GM12878 (cell line): ENCODE measurements around the gene BCAS2. TPM values are rescaled to one million over a fixed set of nuclear protein-coding genes. Genes with fewer than 3 reads are reported as not detected.

Experiments
- ATAC-seq: fragments of 200-7000 bp; cut with Tn5 transposase; 3 replicates; pipeline ENCODE4 v1.9.1; 2020; ENCODE audit warnings: mild to moderate bottlenecking, moderate library complexity
- BruUV-seq: library from RNA; stranded (reverse); fragments of 400-500 nt; replicated peaks from 2 replicates; lab custom pipeline; 2021; lab: Mats Ljungman, UMichigan
- CTCF ChIA-PET: fragments of 300-600 bp; sonication (Branson Sonifier 250); formaldehyde crosslinking; extraction: SDS; loops from one replicate; lab custom pipeline; 2021; ENCODE audit warnings: inconsistent platforms; lab: Yijun Ruan, JAX
- POLR2A ChIA-PET: fragments of 350-600 bp; formaldehyde crosslinking; extraction: SDS; loops from one replicate; lab custom pipeline; 2021; ENCODE audit warnings: inconsistent platforms; lab: Charles Lee
- RAD21 ChIA-PET: fragments of 300-600 bp; sonication (Branson Sonifier 250); formaldehyde crosslinking; loops from one replicate; lab custom pipeline; 2023; ENCODE audit warnings: antibody characterized with exemption; ENCODE audit not compliant: unreplicated experiment; lab: Charles Lee
- SMC1A ChIA-PET: fragments of 300-600 bp; sonication (Branson Sonifier 250); formaldehyde crosslinking; loops from one replicate; lab custom pipeline; 2023; ENCODE audit not compliant: unreplicated experiment, uncharacterized antibody; lab: Charles Lee
- DNase-seq: peaks from one replicate; pipeline ENCODE4 v3.0.0-alpha.2; 2011; ENCODE audit warnings: low read depth, low spot score
- FAIRE-seq: peaks from 3 replicates; lab custom pipeline; 2011; peaks lifted over from hg19 to GRCh38; lab: Jason Lieb, UNC
- H2AFZ ChIP-seq: 2 replicates; pipeline ENCODE4 v1.6.0; 2011; ENCODE audit warnings: low read depth, low read length, control low read depth; ENCODE audit not compliant: control insufficient read depth
- H3K27ac ChIP-seq: 2 replicates; pipeline ENCODE4 v1.5.1; 2011; ENCODE audit warnings: control low read depth; ENCODE audit not compliant: control insufficient read depth, insufficient read depth
- H3K27me3 ChIP-seq, 2 experiments: replicated peaks in 1 of 2; 2 replicates each; pipeline versions ENCODE4 v1.6.0 to v1.6.1; 2011; ENCODE audit warnings: low read length in 1 of 2; ENCODE audit not compliant: control insufficient read depth in 2 of 2, insufficient read depth in 2 of 2
- H3K36me3 ChIP-seq, 2 experiments: 2 replicates each; pipeline ENCODE4 v1.5.1; 2011; ENCODE audit warnings: low read length in 1 of 2; ENCODE audit not compliant: control insufficient read depth in 2 of 2, insufficient read depth in 2 of 2
- H3K4me1 ChIP-seq: 2 replicates; pipeline ENCODE4 v1.6.1; 2011; ENCODE audit warnings: mild to moderate bottlenecking, low read length, moderate library complexity, mixed read lengths; ENCODE audit not compliant: control insufficient read depth, insufficient read depth
- H3K4me2 ChIP-seq: 2 replicates; pipeline ENCODE4 v1.6.0; 2011; ENCODE audit warnings: control low read depth; ENCODE audit not compliant: control insufficient read depth, insufficient read depth
- H3K4me3 ChIP-seq: fragments of 200-600 bp; sonication (generic); 2 replicates; pipeline ENCODE4 v1.5.1; 2016
- H3K79me2 ChIP-seq: 2 replicates; pipeline ENCODE4 v1.6.0; 2011; ENCODE audit warnings: low read length; ENCODE audit not compliant: control insufficient read depth, insufficient read depth
- H3K9ac ChIP-seq: 2 replicates; pipeline ENCODE4 v1.8.0; 2011; ENCODE audit warnings: low read length, control low read depth, mixed read lengths; ENCODE audit not compliant: control insufficient read depth, insufficient read depth
- H3K9me3 ChIP-seq: replicated peaks from 3 replicates; pipeline ENCODE4 v1.5.1; 2011; ENCODE audit warnings: mild to moderate bottlenecking, low read length; ENCODE audit not compliant: control insufficient read depth, insufficient read depth
- H4K20me1 ChIP-seq: 2 replicates; pipeline ENCODE4 v1.6.0; 2011; ENCODE audit not compliant: control insufficient read depth, insufficient read depth
- EGR1 ChIP-seq, 2 experiments: IDR thresholded peaks; 1 replicate in 1 of 2; 2 replicates in 1 of 2; pipeline ENCODE4 v1.6.1; 2011 to 2012; ENCODE audit warnings: low read depth in 2 of 2, low read length in 2 of 2, borderline replicate concordance in 1 of 2, mild to moderate bottlenecking in 1 of 2, moderate library complexity in 1 of 2
- EP300 ChIP-seq, 2 experiments: fragments of 150-350 bp in 1 of 2; IDR thresholded peaks; 2 replicates each; pipeline ENCODE4 v1.6.1; 2011 to 2012; ENCODE audit warnings: low read depth in 2 of 2, low read length in 2 of 2, borderline replicate concordance in 1 of 2, improper control_type of control experiment in 1 of 2, inconsistent platforms in 1 of 2; ENCODE audit not compliant: control insufficient read depth in 1 of 2
- ETV6 ChIP-seq, 2 experiments: fragments of 450-650 bp in 1 of 2; IDR thresholded peaks in 1 of 2; conservative IDR thresholded peaks in 1 of 2; 2 replicates each; pipeline ENCODE4 v1.6.1; 2014; ENCODE audit warnings: antibody characterized with exemption in 1 of 2, borderline replicate concordance in 1 of 2, low read depth in 1 of 2, mild to moderate bottlenecking in 1 of 2, moderate library complexity in 1 of 2
- HDAC6 ChIP-seq: fragments of 200-600 bp; sonication (generic); IDR thresholded peaks from one replicate; pipeline ENCODE4 v1.8.0; 2017; ENCODE audit warnings: antibody characterized with exemption; ENCODE audit not compliant: unreplicated experiment
- LARP7 ChIP-seq: fragments of 450-650 bp; IDR thresholded peaks from 2 replicates; pipeline ENCODE4 v1.6.1; 2017; ENCODE audit warnings: mild to moderate bottlenecking
- NFXL1 ChIP-seq: fragments of 450-650 bp; IDR thresholded peaks from 2 replicates; pipeline ENCODE4 v1.6.1; 2017; ENCODE audit warnings: antibody characterized with exemption, mild to moderate bottlenecking, borderline replicate concordance
- NFYB ChIP-seq: IDR thresholded peaks from 2 replicates; pipeline ENCODE4 v1.6.1; 2011; ENCODE audit warnings: low read depth, mild to moderate bottlenecking, low read length, improper control_type of control experiment, moderate library complexity; ENCODE audit not compliant: insufficient read depth
- NR2C2 ChIP-seq: IDR thresholded peaks from 2 replicates; pipeline ENCODE4 v1.6.1; 2011; ENCODE audit warnings: borderline replicate concordance, low read depth; ENCODE audit not compliant: control insufficient read depth, insufficient read length
- SMC3 ChIP-seq: IDR thresholded peaks from 2 replicates; pipeline ENCODE4 v1.6.1; 2011; ENCODE audit warnings: low read length, improper control_type of control experiment, borderline replicate concordance
- TARDBP ChIP-seq: IDR thresholded peaks from 2 replicates; pipeline ENCODE4 v1.6.1; 2016; ENCODE audit warnings: borderline replicate concordance
- TBL1XR1 ChIP-seq: IDR thresholded peaks from 2 replicates; pipeline ENCODE4 v1.6.1; 2012; ENCODE audit warnings: low read depth, low read length, improper control_type of control experiment
- WGBS: methylation state at CpG from one replicate; pipeline ENCODE4 v1.1.6; 2016; ENCODE audit warnings: low lambda C conversion rate; ENCODE audit not compliant: insufficient replicate concordance, insufficient coverage; ENCODE audit errors: missing lambda C conversion rate; 5-methylcytosine and 5-hydroxymethylcytosine counted together
- in situ Hi-C: fragments of 300-500 bp; cut with MboI; formaldehyde crosslinking; loops from 9 replicates; pipeline ENCODE4 v1.14.3; 2018; ENCODE audit warnings: mixed read lengths
- intact Hi-C: fragments of 100-400 bp; cut with micrococcal nuclease; formaldehyde crosslinking; loops from one replicate; pipeline ENCODE4 v1.14.2; 2022; ENCODE audit not compliant: unreplicated experiment
- polyA plus RNA-seq, 11 experiments: library from polyadenylated mRNA; depleted of rRNA in 4 of 11; unstranded in 6 of 11; stranded (reverse) in 5 of 11; fragments of >200 nt; fragmentation: Nextera tagmentation in 4 of 11; fragmentation: Illumina TruSeq in 1 of 11; extraction: Ambion mirVana in 4 of 11; extraction: Trizol in 1 of 11; gene quantifications; 1 replicate in 1 of 11; 2 replicates in 10 of 11; pipeline versions ENCODE4 v1.2.1 to v1.2.3, GENCODE V29; 2011 to 2016; ENCODE audit warnings: inconsistent platforms in 2 of 11, missing spikeins in 2 of 11, low read depth in 1 of 11
- total RNA-seq, 4 experiments: library from RNA; depleted of rRNA in 3 of 4; stranded (reverse); fragments of >200 nt in 3 of 4; fragmentation: Illumina TruSeq in 1 of 4; extraction: Trizol in 1 of 4; gene quantifications; 2 replicates each; pipeline versions ENCODE4 v1.2.1 to v1.2.3, GENCODE V29; 2013 to 2021
- TF ChIP-seq, protein P1 (sequence below): fragments of 450-650 bp; formaldehyde crosslinking; IDR thresholded peaks from 2 replicates; pipeline ENCODE4 v1.5.0; 2022; ENCODE audit warnings: mild to moderate bottlenecking, missing genetic modification characterization
- TF ChIP-seq, protein P2 (sequence below): fragments of 450-650 bp; IDR thresholded peaks from 2 replicates; pipeline ENCODE4 v1.6.1; 2017; ENCODE audit warnings: mild to moderate bottlenecking

The BCAS2 gene
- total and polyA plus RNA-seq, 10 of the 15 experiments (the other 5 are each of a cell fraction or from before 2014, with no cell fraction given), result 37.3 to 129 (median 60.7) TPM

DNA sequence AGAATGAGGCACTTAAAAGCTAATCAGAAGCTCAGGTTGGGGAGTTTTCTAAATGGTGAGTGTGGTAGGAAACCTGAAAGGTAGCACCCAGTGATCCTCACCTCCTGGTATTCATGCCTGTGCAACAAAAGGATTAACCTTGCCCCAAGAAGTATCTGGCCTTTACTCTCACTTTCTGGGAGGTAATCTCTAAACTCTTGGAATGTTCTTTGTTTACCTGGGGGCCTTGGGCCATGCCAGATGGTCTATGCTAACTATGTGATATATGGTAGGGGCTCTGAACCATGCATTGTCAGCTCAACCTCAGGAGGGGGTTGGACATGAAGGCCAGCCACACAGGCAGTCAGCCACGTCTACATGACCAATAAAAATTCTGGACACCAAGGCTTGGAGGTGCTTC is 46.0 kb downstream of the BCAS2 start (continued):
- TF ChIP-seq, protein P1, sequence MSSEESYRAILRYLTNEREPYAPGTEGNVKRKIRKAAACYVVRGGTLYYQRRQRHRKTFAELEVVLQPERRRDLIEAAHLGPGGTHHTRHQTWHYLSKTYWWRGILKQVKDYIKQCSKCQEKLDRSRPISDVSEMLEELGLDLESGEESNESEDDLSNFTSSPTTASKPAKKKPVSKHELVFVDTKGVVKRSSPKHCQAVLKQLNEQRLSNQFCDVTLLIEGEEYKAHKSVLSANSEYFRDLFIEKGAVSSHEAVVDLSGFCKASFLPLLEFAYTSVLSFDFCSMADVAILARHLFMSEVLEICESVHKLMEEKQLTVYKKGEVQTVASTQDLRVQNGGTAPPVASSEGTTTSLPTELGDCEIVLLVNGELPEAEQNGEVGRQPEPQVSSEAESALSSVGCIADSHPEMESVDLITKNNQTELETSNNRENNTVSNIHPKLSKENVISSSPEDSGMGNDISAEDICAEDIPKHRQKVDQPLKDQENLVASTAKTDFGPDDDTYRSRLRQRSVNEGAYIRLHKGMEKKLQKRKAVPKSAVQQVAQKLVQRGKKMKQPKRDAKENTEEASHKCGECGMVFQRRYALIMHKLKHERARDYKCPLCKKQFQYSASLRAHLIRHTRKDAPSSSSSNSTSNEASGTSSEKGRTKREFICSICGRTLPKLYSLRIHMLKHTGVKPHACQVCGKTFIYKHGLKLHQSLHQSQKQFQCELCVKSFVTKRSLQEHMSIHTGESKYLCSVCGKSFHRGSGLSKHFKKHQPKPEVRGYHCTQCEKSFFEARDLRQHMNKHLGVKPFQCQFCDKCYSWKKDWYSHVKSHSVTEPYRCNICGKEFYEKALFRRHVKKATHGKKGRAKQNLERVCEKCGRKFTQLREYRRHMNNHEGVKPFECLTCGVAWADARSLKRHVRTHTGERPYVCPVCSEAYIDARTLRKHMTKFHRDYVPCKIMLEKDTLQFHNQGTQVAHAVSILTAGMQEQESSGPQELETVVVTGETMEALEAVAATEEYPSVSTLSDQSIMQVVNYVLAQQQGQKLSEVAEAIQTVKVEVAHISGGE (CRISPR knock-in tag), result no peak

DNA sequence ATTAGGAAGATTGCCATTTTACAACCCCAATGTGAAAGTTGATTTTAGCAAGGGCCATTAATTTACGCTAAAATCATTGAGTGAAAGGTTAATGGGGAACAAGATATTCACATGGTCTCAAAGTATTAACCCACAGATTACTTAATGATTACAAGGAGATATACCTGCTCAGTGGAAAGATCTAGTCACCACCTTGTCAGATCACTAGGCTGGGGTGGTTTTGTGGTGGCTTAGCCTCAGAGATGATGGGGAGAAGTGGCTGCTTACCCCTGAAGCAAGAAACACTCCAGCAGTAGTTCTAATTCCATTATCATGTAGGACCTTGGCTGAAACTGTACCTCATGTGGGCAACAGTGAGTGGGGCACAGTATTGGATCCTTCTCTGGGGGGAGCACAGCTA is 50.3 kb downstream of the BCAS2 start:
- Histone ChIP-seq H3K4me1 (no peaks in the 10 kb centered on the region), H3K27me3 (no peaks in the 10 kb centered on the region), H4K20me1 (no peaks in the 10 kb centered on the region), H3K79me2 (no peaks in the 10 kb centered on the region), H2AFZ (no peak overlapping the region), H3K4me2 (no peak overlapping the region), H3K4me3 (no peak overlapping the region), H3K27ac (no peak overlapping the region), H3K9ac (no peak overlapping the region), H3K36me3 (no peaks in the 10 kb centered on the region), H3K9me3 (no peaks in the 10 kb centered on the region)
- POLR2A ChIA-PET, result no interaction called here
- intact Hi-C loops, result no loop called here
- ATAC-seq, result no peak
- in situ Hi-C loops, result no loop called here
- TF ChIP-seq SMC3 (no peak), EGR1 (IDR thresholded peaks at IDR 0.05; ENCODE audit: borderline replicate concordance in 1 of 2, low read depth in 2 of 2, low read length in 2 of 2) (no peak), ETV6 (conservative IDR thresholded peaks at IDR 0.05 in 1 of 2, IDR thresholded peaks at IDR 0.05 in 1 of 2; ENCODE audit: borderline replicate concordance in 1 of 2, low read depth in 1 of 2) (no peak), TBL1XR1 (no peak), NFXL1 (no peak), NFYB (no peak), HDAC6 (no peak), TARDBP (no peak), LARP7 (no peak), NR2C2 (no peak), EP300 (IDR thresholded peaks at IDR 0.05; ENCODE audit: borderline replicate concordance in 1 of 2, control insufficient read depth in 1 of 2, low read depth in 2 of 2, low read length in 2 of 2) (no peak)
- TF ChIP-seq, protein P2, sequence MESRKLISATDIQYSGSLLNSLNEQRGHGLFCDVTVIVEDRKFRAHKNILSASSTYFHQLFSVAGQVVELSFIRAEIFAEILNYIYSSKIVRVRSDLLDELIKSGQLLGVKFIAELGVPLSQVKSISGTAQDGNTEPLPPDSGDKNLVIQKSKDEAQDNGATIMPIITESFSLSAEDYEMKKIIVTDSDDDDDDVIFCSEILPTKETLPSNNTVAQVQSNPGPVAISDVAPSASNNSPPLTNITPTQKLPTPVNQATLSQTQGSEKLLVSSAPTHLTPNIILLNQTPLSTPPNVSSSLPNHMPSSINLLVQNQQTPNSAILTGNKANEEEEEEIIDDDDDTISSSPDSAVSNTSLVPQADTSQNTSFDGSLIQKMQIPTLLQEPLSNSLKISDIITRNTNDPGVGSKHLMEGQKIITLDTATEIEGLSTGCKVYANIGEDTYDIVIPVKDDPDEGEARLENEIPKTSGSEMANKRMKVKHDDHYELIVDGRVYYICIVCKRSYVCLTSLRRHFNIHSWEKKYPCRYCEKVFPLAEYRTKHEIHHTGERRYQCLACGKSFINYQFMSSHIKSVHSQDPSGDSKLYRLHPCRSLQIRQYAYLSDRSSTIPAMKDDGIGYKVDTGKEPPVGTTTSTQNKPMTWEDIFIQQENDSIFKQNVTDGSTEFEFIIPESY, result no peak
- CTCF ChIA-PET, result no interaction called here
- no peak for FAIRE-seq
- no peak for DNase-seq
- SMC1A ChIA-PET, result no interaction called here
- BruUV-seq, result no TSS peak
- RAD21 ChIA-PET, result no interaction called here
- WGBS, result 0% methylated on average over 1 of the region's 1 CpG
